Hematopoietic multipotent progenitor cell treated with erythropoietin and hydrocortisone succinate and interleukin-3 and kit ligand, for 17 days (in vitro differentiated cells): ENCODE data around the gene HDAC4.

Experiments
- DNase-seq: peaks from one replicate; pipeline ENCODE4 v3.0.0-alpha.2; 2015; ENCODE audit warnings: low spot score

Gene HDAC4

DNA sequence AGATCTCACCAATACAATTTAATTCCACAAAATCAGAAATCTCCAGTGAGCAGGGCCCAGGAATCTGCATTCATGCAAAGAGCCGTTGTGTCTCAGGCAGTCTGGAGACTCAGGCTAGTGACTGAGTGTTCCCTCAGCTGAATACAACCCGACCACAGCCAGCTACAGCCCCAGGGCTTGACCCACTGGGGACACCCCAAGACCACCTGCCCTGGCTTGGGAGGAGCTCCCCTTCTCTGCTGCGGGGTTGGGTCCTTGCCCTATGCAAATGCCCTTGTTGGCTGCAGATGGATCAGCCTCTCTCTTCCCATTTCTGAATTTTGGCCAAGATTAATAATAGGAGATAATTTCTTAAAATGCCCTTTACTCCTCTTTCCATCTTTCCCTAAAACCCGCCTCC, 395.2 kb downstream of the HDAC4 start:
- no peak for DNase-seq

DNA sequence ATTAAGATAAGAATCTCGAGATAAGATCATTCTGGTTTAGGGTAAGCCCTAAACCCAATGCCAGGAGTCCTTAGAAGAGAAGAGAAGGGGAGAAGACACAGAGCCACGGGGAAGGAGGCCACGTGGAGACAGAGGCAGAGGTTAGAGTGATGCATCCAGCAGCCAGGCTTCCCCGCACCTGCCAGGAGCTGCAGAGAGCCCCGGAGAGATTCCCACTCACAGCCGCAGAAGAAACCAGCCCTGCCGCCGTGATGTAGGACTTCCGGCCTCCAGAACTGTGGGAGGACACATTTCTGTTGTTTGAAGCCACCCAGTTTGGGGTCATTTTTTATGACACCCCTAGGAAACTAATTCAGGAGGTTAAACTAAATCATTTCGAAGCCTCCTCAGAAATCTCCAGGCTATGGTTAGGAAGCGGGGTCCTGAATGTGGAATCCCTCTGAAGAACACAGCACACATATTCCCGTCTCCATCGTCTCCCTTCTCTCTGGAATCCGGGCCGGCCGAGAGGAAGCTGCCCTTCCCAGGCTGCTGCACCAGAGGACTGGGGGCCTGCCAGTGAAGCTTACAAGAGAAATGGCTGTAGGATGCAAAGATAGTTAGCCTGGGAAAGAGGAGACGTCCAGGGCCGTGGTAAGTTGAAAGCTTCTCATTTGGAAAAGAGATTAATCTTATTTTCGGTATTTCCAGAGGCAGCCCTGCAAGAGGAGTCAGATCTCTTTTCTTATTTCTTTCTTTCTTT, 396.4 kb downstream of the HDAC4 start:
- no peak for DNase-seq

DNA sequence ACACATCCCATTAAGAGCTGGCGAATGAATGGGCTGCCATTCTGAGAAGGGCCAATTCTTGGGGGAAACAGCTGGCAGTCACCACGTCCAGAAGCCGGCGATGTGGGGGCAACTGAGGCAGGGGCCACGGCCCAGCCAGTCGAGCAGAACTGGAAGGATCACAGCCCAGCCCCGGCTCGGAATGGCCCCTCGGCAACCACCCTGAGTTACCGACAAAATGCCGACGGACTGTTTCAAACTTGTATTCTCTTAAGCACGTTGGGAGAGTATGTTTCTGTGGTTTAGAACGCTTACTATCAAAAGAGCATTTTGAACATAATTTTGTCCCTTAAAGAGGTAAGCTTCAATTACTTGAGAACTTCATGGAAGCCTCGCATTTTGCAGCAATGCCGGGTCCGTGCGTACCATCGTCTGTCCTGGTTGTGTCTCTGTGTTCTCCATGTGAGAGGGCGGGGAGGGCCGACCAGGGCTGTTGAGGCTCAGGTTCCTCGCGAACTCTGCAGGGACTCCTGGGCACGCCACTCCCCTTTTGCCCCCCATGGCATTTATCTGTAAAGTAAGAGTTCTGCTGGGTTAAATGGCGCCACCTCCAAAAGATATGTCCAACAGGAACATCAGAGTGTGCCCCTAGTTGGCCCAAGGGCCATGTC, 397.1 kb downstream of the HDAC4 start:
- no peak for DNase-seq

DNA sequence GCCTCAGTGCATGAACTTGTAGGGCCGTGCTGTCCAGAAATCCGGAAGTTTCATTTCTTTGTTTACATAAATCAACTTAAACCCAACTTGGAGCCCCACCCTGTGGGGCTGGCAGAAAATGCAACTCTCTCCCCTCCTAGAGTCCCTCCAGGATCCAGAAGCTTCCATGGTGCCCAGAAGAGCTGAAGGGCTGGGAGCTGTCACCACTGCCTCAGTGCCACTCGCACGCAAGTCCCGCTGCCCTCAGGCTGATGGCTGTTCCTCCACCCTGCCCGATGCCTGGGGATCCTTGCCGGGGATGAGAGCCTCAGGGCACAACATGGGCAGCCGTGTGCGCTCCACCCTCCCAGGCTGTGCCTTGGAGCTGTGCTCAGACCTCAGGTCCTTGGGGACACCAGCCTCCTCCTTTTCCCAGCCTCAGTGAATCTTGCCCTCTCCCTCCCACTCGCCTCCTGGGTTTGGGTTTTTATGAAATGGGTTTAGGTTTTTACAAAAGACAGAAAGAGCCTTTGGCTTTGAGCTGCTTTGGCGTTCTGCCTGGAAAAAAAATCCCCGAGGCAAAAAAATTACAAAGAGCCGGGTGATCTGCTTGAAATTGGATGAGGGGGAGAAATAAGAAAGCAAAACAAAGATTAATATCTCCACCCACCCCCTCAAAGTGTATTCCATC, 397.7 kb downstream of the HDAC4 start:
- DNase-seq: no peak

DNA sequence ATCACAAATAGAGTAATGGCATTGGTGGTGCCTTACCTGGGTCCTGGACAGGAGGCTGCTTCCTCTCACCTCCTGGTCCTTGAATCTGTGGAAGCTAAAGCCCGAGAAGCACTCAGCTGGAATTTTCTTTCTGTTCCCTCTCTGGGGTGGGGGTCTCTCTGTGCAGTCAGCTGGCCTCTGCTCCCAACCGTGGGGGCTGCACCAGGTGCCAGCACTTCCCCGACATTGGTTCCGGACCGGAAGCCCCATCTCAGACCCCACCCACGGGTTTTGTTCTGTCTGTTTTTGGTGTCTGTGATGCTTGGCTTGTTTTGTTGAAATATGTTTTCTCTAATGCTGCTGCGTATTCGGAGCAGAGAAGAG, 398.2 kb downstream of the HDAC4 start:
- DNase-seq: no peak

DNA sequence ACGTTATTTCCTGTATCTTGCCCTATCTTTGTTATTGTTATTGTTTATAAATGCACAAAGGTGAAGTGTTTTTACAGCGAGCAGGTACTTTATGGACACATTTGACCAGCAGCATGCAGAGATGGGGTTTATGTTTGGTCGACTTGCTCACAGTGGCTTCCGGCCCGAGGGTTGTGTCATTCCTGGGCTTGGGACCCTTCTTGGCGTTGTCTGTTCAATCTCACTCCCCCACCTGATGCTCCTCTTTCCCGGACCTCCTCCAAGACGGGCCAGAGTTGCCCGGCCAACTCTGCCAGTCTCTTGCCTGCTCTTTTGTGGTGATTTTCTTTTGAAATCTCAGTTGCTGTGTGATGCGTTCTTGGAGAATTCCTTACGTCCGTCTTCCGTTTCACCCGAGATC, 399.0 kb downstream of the HDAC4 start:
- no peak for DNase-seq

DNA sequence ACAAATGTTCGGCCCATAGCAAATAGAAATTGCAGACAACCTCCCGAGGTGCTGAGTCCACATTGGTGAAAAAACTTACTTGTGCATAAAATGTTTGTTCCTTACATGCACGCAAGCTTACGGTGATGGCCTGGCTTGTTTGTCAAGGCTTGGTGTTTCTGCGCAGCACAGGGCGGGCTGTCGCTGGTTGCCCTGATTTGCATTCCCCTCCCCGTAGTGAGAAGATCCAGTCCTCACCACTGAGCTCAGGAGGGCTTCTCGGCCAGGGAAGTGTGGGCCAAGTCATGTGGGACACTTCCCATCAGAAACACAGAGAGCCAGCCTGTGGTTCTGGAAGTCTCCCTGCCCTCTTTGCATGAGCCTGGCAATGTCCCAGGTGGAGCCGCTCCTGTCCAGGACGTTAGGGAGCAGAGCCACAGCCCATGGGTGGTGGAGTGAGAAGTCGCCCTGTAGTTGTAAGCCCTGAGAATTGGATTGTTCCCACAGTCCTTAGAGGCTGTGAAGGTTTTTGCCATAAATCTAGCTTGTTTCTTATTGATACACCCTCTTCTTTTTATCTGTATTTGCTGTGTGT, 400.2 kb downstream of the HDAC4 start:
- no peak for DNase-seq

DNA sequence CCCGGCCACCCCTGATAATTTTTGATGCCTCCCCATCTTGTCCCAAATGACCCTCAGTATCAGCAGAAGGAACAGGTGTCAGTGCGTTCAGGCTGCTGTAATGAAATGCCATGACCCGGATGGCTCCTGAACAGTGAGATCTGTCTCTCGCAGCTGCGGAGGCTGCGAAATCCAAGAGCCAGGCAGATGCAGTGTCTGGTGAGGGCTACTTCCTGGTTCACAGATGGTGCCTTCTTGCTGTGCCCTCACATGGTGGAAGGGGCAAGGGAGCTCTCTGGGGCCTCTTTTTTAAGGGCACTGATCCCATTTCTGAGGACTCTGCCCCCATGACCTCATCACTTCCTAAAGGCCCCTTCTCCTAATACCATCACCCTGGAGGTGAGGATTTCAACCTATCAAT, 400.7 kb downstream of the HDAC4 start:
- no peak for DNase-seq

DNA sequence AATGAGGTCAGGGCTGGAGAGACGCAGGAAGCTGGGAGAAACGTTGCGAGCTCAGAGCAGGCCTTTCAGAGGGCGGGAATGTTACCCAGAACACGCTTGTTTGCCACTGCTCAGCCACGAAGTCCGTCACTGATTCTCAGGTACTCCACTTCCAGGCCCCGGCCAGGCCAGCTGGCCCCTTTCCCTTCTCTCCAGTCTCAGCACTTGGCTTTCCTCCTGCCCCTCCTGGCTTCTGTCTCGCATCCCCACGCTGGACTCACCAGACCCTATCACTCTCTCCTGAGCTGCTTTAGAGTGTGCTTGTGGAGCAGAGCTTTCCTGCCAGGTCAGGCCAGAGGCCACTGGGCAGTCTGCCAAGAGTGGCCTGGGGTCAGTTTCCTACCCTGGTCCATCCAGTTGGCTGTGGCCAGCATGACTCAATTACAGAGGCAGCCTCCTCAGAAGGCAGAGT, 401.5 kb downstream of the HDAC4 start:
- DNase-seq: no peak

DNA sequence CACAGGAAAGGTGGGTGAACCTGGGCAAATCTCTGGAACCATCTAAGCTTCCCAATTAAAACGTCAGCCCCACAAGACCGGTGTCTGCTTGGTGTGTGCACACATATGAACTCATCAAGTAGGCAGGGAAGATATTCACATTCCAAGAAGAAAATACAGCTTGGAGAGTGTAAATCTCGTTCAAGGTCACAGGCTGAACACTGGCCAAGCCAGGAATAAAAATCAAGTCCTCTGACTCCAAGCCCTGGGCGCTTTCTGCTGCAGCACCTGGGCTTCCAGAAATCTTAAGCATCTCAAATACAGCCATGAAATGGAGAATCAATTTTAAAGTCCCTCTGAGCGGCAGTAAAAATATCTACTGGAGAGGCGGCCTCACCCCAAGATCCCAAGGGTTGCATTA, 402.0 kb downstream of the HDAC4 start:
- DNase-seq: no peak
